Erythroblast (primary cell): ENCODE results near the gene MGAT1.

Experiments used
- GATA1 ChIP-seq: IDR thresholded peaks from 2 replicates; pipeline ENCODE4 v1.6.1; 2011; ENCODE audit warnings: low read depth, mild to moderate bottlenecking, control low read depth, low read length, moderate library complexity
- POLR2A ChIP-seq: IDR thresholded peaks from 2 replicates; pipeline ENCODE4 v1.6.1; 2011; ENCODE audit warnings: mild to moderate bottlenecking, low read length

DNA sequence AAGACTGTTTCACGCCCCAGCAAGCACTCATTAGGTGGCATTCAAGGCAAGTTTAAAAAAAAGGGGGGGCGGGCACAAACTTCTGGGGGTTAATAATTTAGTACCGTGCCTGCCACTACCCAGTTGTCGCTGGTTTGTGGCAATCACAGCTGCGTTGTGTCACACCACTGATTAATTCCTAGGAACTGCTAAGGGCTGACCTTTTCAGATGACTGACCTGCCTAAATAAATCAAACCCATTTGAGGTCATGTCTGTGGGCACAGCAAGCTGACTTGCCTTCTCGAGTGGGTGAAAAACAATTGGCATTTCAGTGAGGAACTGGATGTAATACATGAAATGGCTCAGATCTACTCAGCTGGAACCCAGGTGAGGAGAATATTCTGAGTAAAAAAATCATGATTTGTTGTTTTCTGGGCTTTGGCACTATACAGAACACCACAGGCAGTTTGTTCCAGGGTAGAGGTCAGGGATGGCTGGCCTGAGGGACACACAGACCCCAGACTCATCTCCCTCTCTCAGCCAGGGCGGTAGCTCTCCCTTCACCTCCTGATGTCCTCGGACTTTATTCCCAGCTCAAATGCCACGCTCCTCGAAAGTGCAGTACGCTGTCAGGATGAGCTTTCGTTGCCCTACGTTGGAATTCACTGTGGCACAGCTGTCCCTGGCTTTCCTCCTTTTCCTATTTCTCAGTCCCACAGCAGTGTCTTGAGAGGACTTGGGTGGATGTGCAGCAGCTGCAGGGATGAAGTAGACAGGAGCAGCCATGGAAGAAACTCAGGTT lies 15.5 kb upstream of the MGAT1 start:
- TF ChIP-seq POLR2A (no peak), GATA1 (no peak)
